Panc1 (cell line): Measurements from ENCODE around the gene RSPH1. TPM values are rescaled to one million over a fixed set of nuclear protein-coding genes. Genes with fewer than 3 reads are reported as not detected.

ENCODE experiments used
- ATAC-seq: fragments of 200-7000 bp; cut with Tn5 transposase; 2 replicates; pipeline ENCODE4 v1.9.1; 2020; ENCODE audit warnings: mild to moderate bottlenecking, moderate library complexity
- BruUV-seq: library from RNA; stranded (reverse); fragments of 400-500 nt; replicated peaks from 2 replicates; lab custom pipeline; 2021; lab: Mats Ljungman, UMichigan
- CTCF ChIA-PET: fragments of 300-600 bp; sonication (Branson Sonifier 250); formaldehyde crosslinking; loops from one replicate; lab custom pipeline; 2022; ENCODE audit warnings: antibody characterized with exemption; lab: Charles Lee
- POLR2A ChIA-PET: fragments of 300-600 bp; sonication (Branson Sonifier 250); formaldehyde crosslinking; loops from one replicate; lab custom pipeline; 2022; ENCODE audit warnings: antibody characterized with exemption; lab: Charles Lee
- DNase-seq: peaks from one replicate; pipeline ENCODE4 v3.0.0-alpha.2; 2010; ENCODE audit warnings: low read depth, low spot score
- H3K27ac ChIP-seq: 2 replicates; pipeline ENCODE4 v1.5.1; 2011; ENCODE audit warnings: mild to moderate bottlenecking, low read length, inconsistent platforms
- H3K27me3 ChIP-seq: fragments of 200-500 bp; sonication (Bioruptor generic); 2 replicates; pipeline ENCODE4 v1.6.0; 2014; ENCODE audit warnings: low read length, inconsistent platforms; ENCODE audit not compliant: control insufficient read depth, insufficient read depth
- H3K36me3 ChIP-seq: fragments of 200-500 bp; sonication (Bioruptor generic); 2 replicates; pipeline ENCODE4 v1.5.1; 2014; ENCODE audit warnings: inconsistent platforms, mild to moderate bottlenecking, low read length, moderate library complexity; ENCODE audit not compliant: control insufficient read depth, insufficient read depth
- H3K4me1 ChIP-seq: 2 replicates; pipeline ENCODE4 v1.5.1; 2011; ENCODE audit warnings: inconsistent platforms, mild to moderate bottlenecking, low read length, moderate library complexity; ENCODE audit not compliant: control insufficient read depth, insufficient read depth
- H3K4me3 ChIP-seq, 2 experiments: 2 replicates each; pipeline ENCODE4 v1.5.1; 2011 to 2012; ENCODE audit warnings: low read depth in 2 of 2, low read length in 2 of 2, mild to moderate bottlenecking in 2 of 2, inconsistent platforms in 1 of 2, moderate library complexity in 1 of 2
- H3K9me3 ChIP-seq: fragments of 200-500 bp; sonication (Bioruptor generic); 2 replicates; pipeline ENCODE4 v1.5.1; 2014; ENCODE audit warnings: low read depth, mild to moderate bottlenecking, inconsistent platforms, low read length, moderate library complexity; ENCODE audit not compliant: control insufficient read depth, insufficient read depth
- POLR2AphosphoS5 ChIP-seq: IDR thresholded peaks from 2 replicates; pipeline ENCODE4 v1.6.1; 2012; ENCODE audit warnings: mild to moderate bottlenecking, low read depth, low read length, moderate library complexity
- SIN3A ChIP-seq: IDR thresholded peaks from 2 replicates; pipeline ENCODE4 v1.6.1; 2012; ENCODE audit warnings: low read depth, mild to moderate bottlenecking, low read length, moderate library complexity, borderline replicate concordance; ENCODE audit not compliant: insufficient read depth
- TCF7L2 ChIP-seq: IDR thresholded peaks from 2 replicates; pipeline ENCODE4 v1.6.1; 2011; ENCODE audit warnings: mild to moderate bottlenecking, low read depth, low read length, inconsistent platforms
- in situ Hi-C: cut with HindIII; loops from 2 replicates; pipeline ENCODE4 v1.10.0; 2016; ENCODE audit warnings: low sequenced_read_pairs, low pct_unique_long_range_greater_than_20kb
- intact Hi-C: fragments of 100-400 bp; cut with micrococcal nuclease; formaldehyde crosslinking; loops from one replicate; pipeline ENCODE4 v1.10.0; 2022; ENCODE audit not compliant: unreplicated experiment
- total RNA-seq: library from RNA; stranded (reverse); gene quantifications from one replicate; pipeline ENCODE4 v1.2.1, GENCODE V29; 2021; ENCODE audit not compliant: unreplicated experiment
- TF ChIP-seq, protein P1 (sequence below): fragments of 450-650 bp; IDR thresholded peaks from 2 replicates; pipeline ENCODE4 v1.5.1; 2017; ENCODE audit warnings: mild to moderate bottlenecking
- TF ChIP-seq, protein P2 (sequence below), 2 experiments: IDR thresholded peaks; 2 replicates each; pipeline ENCODE4 v1.6.1; 2011 to 2012; ENCODE audit warnings: low read depth in 2 of 2, control low read depth in 1 of 2, low read length in 1 of 2, mild to moderate bottlenecking in 1 of 2, moderate library complexity in 1 of 2; ENCODE audit not compliant: insufficient read depth in 1 of 2

The RSPH1 gene
- total RNA-seq, 1 experiment from 2014 or later = 0.46 TPM

DNA sequence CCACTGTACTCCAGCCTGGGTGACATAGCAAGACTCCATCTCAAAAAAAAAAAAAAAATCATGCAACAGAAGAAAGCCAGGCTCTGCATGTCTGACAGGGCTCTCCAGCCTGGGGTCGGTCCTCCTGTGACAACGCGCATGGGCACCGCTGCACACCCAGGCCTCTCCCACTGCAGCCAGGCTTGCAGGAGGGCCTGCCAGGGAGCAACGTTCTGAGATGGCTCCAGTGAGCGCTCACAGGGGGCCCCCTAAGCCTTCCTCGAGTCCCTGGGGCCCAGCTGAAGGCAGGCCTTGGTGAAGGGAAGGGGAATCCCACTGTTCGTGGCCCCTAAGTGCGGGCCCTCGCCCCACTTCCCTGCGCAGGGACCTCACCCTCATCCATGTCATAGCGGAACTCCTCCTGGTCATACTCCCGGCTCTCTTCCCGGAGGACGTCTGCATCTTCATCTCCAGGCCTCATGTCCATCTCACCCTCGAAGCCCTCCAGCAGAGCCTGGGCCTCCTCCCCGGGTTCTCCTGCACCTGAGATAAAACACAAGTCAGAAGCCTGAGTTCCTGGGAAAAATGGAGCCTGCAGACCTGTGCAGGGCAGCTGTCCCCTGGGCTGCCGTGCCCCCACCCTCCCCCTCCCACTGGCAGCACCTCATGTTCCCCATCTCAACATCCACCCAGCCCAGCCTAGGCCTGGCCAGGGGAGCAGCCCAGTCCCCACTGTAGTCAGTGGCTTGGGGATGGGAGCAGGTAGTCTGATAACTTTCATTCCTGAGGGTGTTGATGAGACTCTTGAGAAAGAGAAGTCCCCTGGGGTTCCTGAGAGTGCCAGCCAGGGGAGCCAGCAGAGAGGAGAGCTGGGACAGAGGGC is 20.3 kb downstream of the RSPH1 start:
- H3K9me3 ChIP-seq = no peaks in the 10 kb centered on the region
- no peak for ATAC-seq
- intact Hi-C loops = no loop called here
- no peaks in the 10 kb centered on the region for H3K36me3 ChIP-seq
- no peaks in the 10 kb centered on the region for H3K4me1 ChIP-seq
- H3K4me3 ChIP-seq = no peak overlapping the region
- BruUV-seq = no TSS peak
- TF ChIP-seq TCF7L2 = no peak
- no peak for TF ChIP-seq POLR2AphosphoS5
- no peak for TF ChIP-seq SIN3A
- TF ChIP-seq, protein P1, sequence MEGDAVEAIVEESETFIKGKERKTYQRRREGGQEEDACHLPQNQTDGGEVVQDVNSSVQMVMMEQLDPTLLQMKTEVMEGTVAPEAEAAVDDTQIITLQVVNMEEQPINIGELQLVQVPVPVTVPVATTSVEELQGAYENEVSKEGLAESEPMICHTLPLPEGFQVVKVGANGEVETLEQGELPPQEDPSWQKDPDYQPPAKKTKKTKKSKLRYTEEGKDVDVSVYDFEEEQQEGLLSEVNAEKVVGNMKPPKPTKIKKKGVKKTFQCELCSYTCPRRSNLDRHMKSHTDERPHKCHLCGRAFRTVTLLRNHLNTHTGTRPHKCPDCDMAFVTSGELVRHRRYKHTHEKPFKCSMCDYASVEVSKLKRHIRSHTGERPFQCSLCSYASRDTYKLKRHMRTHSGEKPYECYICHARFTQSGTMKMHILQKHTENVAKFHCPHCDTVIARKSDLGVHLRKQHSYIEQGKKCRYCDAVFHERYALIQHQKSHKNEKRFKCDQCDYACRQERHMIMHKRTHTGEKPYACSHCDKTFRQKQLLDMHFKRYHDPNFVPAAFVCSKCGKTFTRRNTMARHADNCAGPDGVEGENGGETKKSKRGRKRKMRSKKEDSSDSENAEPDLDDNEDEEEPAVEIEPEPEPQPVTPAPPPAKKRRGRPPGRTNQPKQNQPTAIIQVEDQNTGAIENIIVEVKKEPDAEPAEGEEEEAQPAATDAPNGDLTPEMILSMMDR = no peak
- TF ChIP-seq, protein P2, sequence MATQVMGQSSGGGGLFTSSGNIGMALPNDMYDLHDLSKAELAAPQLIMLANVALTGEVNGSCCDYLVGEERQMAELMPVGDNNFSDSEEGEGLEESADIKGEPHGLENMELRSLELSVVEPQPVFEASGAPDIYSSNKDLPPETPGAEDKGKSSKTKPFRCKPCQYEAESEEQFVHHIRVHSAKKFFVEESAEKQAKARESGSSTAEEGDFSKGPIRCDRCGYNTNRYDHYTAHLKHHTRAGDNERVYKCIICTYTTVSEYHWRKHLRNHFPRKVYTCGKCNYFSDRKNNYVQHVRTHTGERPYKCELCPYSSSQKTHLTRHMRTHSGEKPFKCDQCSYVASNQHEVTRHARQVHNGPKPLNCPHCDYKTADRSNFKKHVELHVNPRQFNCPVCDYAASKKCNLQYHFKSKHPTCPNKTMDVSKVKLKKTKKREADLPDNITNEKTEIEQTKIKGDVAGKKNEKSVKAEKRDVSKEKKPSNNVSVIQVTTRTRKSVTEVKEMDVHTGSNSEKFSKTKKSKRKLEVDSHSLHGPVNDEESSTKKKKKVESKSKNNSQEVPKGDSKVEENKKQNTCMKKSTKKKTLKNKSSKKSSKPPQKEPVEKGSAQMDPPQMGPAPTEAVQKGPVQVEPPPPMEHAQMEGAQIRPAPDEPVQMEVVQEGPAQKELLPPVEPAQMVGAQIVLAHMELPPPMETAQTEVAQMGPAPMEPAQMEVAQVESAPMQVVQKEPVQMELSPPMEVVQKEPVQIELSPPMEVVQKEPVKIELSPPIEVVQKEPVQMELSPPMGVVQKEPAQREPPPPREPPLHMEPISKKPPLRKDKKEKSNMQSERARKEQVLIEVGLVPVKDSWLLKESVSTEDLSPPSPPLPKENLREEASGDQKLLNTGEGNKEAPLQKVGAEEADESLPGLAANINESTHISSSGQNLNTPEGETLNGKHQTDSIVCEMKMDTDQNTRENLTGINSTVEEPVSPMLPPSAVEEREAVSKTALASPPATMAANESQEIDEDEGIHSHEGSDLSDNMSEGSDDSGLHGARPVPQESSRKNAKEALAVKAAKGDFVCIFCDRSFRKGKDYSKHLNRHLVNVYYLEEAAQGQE (IDR thresholded peaks at IDR 0.05; ENCODE audit: insufficient read depth in 1 of 2, low read depth in 2 of 2, low read length in 1 of 2) = no peak
- no peak overlapping the region for H3K27ac ChIP-seq
- in situ Hi-C loops = no loop called here
- ChIA-PET POLR2A (no interaction called here), CTCF (no interaction called here)
- no peaks in the 10 kb centered on the region for H3K27me3 ChIP-seq
- no peak for DNase-seq

DNA sequence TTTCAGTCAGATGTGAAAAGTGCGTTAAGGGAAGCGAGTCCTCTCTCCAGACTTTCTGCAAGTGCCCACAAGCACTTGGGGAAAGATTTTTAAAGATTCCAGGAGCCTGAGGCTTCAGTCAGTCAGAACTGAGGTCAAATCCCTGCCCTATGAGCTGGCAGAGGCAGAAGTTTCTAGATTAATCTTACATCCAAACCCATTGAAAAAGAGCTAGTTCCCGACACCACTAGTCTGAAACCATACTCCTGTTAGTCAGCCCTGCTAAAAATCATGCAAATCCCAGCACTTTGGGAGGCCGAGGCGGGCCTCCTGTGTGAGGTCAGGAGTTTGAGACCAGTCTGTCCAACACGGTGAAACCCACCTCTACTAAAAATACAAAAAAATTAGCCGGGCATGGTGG is 21.0 kb downstream of the RSPH1 start:
- Histone ChIP-seq H3K36me3 (no peaks in the 10 kb centered on the region), H3K4me1 (no peaks in the 10 kb centered on the region), H3K27me3 (no peaks in the 10 kb centered on the region), H3K27ac (no peak overlapping the region), H3K9me3 (no peaks in the 10 kb centered on the region), H3K4me3 (no peak overlapping the region)
- no TSS peak for BruUV-seq
- intact Hi-C loops (no loop called here), in situ Hi-C loops (no loop called here)
- POLR2A ChIA-PET = no interaction called here
- CTCF ChIA-PET = no interaction called here
- ATAC-seq = no peak
- DNase-seq = no peak
- TF ChIP-seq TCF7L2 (no peak), POLR2AphosphoS5 (no peak), SIN3A (no peak)
- TF ChIP-seq, protein P1 = no peak
- TF ChIP-seq, protein P2 (IDR thresholded peaks at IDR 0.05; ENCODE audit: insufficient read depth in 1 of 2, low read depth in 2 of 2, low read length in 1 of 2) = no peak
